LNCaP clone FGC (cell line): Measurements from ENCODE around the gene COL7A1.

Experiments
- DNase-seq: peaks from one replicate; pipeline ENCODE4 v3.0.0-alpha.2; 2011; ENCODE audit warnings: low read depth
- H3K4me3 ChIP-seq: 2 replicates; pipeline ENCODE4 v1.5.1; 2011; ENCODE audit warnings: mild to moderate bottlenecking, low read depth, low read length, control low read depth
- TF ChIP-seq, protein P1 (sequence below): IDR thresholded peaks from 2 replicates; pipeline ENCODE4 v1.5.1; 2012; ENCODE audit warnings: mild to moderate bottlenecking; ENCODE audit not compliant: control insufficient read depth, insufficient read depth; ENCODE audit errors: extremely low read depth

COL7A1 gene

DNA sequence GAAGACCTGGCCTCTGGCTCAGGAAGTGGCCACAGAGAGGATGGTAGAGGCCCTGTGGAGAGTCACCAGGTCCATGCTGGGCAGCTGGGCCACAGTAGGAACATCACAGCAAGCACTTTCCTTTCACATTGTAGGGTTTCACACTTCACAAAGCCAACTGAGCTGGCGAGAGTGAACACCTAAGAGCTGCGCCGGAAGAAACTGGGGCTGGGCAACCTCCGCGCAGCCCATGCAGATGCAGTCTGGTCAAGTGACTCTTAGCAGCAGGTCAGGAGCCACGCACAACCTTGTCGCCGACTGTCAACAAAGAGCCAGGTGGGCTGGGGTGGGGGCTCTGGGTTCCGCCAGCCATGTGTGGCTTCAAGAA lies 75.9 kb downstream of the COL7A1 start:
- TF ChIP-seq, protein P1, sequence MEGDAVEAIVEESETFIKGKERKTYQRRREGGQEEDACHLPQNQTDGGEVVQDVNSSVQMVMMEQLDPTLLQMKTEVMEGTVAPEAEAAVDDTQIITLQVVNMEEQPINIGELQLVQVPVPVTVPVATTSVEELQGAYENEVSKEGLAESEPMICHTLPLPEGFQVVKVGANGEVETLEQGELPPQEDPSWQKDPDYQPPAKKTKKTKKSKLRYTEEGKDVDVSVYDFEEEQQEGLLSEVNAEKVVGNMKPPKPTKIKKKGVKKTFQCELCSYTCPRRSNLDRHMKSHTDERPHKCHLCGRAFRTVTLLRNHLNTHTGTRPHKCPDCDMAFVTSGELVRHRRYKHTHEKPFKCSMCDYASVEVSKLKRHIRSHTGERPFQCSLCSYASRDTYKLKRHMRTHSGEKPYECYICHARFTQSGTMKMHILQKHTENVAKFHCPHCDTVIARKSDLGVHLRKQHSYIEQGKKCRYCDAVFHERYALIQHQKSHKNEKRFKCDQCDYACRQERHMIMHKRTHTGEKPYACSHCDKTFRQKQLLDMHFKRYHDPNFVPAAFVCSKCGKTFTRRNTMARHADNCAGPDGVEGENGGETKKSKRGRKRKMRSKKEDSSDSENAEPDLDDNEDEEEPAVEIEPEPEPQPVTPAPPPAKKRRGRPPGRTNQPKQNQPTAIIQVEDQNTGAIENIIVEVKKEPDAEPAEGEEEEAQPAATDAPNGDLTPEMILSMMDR: no peak
- no peak for DNase-seq
- H3K4me3 ChIP-seq: no peak overlapping the region

DNA sequence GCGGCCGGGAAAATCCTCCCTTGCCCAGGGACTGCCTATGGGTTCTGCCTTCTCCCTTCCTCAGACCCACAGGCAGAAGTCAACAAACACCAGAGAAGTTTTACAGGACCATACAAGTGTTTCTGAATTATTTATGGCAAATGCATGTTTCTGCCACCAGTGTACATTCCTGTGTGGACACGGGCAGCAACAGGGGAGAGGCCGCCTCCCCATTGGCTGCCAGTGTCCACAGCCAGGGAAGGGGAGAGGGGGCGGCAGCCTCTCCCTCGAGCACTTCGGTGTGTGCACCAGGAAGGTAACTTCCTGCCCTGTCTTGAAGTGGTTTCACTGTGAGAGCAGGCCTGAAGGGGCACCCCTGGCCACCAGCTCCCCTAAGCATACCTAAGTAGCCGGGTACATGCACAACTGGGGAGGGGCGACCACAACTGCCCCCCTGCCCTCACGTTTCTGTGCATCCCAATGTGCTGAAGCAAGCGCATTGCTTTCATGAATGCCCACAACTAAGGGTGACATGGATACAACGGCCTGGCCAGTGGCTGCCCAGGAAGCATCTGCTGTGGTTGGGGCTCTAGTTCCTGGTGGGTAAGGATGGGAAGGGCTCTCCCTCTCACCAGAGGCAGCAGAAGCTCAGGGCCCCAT lies 76.4 kb downstream of the COL7A1 start:
- H3K4me3 ChIP-seq: no peak overlapping the region
- TF ChIP-seq, protein P1: no peak
- no peak for DNase-seq

DNA sequence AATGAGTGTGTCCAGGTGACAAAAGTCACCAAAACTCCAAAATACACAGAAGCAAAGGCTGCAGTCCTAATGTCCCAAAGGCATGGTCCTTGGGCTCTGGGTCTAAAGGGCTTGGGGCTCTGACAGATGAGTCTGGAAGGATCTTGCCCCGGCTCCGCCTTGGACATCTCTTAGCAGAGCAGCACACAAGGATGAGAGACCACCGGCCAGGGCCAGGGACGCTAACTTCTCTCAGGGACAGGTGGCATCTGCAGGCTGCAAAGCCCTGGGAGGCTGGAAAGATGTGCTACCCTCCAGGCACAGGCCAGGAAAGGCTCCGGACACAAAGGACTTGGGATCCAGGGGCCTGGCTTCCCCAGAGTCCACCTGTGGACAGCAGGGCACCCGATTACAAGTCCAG lies 77.1 kb downstream of the COL7A1 start:
- no peak overlapping the region for H3K4me3 ChIP-seq
- TF ChIP-seq, protein P1: no peak
- no peak for DNase-seq

DNA sequence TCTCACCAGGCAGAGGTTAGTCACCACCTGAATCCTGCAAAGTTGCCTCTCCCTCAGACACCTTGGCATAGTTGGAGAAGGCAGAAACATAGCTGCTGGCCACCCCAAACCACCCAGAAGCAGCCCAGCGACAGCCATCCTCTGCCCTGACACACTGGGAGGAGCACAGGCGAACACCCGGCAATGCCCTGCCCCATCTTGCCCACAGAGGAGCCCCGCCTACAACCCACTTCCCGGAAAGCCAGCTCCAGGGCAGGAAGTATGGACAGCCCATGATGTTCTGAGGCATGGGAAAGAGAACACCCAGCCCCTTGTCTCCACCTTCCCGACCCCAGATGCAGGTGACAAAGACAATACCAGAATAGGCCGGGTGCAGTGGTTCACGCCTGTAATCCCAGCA lies 78.6 kb downstream of the COL7A1 start:
- H3K4me3 ChIP-seq: no peak overlapping the region
- TF ChIP-seq, protein P1: no peak
- DNase-seq: no peak

DNA sequence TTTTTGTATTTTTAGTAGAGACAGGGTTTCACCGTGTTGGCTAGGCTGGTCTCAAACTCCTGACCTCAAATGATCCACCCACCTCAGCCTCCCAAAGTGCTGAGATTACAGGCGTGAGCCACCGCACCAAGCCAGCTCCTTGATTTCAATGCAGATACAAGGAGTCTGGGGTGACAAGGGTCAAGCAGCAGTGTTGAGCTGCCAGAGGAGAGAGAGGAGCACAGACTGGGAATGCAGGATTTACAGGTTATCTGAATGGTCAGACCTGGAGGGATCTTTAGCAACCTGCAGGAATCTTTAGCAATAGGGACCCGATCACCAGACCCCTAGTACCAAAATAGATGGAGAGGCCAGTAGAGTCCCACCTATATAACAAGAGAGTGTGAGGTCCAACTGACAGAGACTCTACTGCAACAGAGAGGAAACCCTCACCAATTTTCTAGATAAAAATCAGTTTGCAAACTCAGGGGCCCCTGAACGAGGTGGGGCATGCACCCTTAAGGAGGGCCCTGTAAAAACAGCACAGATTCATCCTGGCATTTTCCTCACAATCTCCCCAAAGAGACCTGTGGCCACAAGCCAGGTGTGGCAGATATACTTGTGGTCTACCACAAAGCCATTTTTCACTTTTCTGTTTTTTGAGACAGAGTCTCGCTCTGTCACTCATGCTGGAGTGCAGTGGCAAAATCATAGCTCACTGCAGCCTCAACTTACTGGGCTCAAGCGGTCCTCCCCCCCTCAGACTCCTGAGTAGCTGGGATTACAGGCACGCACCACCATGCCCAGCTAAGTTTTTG lies 80.5 kb downstream of the COL7A1 start:
- DNase-seq: no peak
- TF ChIP-seq, protein P1: no peak
- no peak overlapping the region for H3K4me3 ChIP-seq
